HG03135 (cell line): ENCODE measurements around the gene NELFA.

ENCODE experiments used
- ATAC-seq: cut with Tn5 transposase; IDR thresholded peaks from one replicate; pipeline ENCODE4 v1.9.1; 2021; ENCODE audit warnings: mild to moderate bottlenecking, moderate library complexity; ENCODE audit not compliant: unreplicated experiment

NELFA gene

DNA sequence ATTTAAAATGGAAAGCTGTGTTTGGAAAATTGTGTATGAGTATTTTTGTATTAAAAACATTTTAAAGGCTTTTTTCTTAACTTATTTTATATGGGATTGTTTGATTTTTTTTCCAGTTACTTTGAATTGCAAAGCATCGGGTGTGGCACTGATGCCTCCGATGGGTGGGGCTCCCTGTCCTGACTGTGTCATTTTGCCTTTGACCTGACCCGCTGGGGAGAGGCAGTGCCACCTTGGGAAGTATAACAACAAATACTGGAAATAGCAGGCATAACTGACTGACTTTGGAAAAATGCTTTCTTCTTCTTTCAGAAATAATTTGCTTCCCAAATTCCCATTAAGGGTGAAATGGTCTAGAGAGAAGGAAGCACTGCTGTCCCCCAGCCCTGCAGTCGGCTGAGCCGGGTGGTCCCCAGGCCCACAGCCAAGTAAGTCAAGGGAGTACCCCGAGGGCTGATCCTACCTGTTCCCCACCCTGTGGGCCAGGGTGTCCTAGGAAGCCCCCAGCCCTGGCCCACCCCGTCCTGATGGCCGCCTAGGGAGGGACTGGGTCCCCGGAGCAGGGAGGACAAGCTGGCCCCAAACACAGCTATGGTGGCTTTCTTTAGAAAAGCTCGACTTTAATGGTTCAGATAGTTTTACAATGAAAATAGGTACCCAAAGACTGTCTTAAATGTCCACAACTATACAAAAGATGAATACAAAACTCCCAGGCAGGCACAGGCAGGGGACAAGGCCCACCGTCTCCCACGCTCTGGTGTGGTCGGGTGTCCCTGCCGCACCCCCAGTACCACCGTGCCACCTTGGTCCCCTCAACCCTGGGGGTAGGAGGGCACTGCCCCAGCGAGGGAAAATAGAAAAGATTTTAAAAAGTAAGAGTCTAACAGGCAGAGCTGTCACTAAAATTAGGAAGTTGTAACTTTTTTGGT, 26.4 kb downstream of the NELFA start:
- ATAC-seq: no peak

DNA sequence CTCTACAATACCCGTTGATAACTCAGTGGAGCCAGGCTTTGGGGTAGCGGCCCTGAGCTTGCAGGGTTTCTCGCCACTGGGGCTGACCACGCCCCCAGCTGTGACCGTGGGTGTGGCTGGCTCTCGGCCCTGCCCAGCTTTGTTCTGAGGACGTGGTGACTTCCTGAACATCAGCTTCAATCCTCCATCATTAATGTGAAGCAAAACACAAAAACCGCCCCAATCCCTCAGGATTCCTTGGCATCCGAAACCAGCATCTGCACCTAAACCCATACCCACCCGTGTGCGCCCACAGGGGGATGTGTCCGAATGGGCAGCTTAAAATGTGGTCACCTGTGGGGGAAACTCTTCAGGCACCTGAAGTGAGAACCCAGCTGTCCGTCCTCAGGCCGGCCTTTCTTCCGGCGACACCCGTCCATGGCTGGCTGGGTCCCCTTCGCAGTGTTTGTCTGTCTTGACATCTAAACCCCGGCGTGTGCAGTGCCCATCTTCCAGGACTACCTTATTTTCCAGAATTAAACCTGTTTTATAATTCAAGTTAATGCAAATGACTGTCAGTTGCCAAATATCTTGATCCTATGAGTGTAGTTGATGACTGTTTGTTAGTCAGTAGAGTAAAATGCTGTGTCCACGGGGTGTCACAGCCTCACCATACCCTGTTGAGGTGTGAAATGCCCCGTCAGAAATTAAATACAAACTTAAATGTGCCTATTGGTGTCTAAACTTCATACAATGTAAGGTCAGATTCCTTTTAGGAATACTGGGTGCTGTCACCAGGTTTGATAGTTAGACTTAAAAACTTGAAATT, 27.3 kb downstream of the NELFA start:
- ATAC-seq: no peak

DNA sequence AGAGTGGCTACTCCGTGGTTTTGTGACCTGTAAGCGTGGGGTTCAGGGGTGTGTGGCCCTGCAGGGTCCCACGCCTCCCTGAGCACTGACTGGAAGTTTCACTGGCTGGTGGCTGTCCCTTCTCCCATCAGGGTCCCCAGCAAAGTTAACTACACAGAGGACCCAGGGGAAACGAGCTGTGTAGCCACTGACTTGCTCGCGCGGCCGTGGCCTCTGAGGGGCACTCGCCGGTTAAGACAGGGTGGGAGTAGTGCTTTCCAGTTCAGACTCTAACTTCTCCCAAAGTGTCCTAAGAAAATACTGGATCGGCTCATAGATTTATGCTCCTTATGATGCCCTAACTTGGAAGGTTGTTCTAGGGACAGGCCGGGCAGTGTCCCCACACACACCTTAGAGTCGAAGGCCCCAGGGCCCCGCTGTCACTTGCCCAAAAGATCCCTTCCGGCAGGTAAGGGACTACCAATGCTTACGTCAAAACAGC, 28.2 kb downstream of the NELFA start:
- ATAC-seq: no peak

DNA sequence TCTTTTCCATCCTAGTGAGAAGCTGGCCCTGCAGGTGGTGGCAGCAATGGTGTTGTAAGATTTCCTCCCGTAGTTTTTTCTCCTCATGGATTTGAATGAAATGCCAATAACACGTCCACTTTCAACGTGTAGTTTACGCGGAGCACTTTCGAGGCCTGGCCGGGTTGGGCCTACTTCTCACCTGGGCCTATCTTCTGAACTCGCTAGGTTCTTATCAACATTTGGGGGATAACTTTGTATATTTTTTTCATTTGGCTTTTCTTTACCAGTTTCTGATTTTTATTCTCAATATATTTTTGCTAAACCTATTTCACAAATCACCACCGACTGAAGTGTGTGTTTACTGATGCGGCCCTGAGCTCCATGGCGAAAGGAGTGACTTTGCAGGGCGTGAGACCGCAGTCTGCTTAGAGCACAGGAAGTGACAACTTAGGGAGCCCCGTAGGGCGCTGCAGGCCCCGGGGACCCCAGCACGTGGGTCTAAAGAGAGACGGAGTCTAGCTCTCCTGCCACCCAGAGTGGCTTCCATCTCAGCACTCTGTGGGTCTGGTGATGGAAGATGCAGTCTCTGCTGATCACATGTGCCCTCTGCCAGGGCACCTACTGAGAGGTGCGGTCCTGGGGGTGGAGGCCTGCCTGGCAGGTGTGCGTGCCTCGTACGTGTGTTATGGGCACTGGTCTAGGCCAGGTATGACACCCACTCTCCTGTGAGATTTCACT, 29.1 kb downstream of the NELFA start:
- ATAC-seq: no peak

DNA sequence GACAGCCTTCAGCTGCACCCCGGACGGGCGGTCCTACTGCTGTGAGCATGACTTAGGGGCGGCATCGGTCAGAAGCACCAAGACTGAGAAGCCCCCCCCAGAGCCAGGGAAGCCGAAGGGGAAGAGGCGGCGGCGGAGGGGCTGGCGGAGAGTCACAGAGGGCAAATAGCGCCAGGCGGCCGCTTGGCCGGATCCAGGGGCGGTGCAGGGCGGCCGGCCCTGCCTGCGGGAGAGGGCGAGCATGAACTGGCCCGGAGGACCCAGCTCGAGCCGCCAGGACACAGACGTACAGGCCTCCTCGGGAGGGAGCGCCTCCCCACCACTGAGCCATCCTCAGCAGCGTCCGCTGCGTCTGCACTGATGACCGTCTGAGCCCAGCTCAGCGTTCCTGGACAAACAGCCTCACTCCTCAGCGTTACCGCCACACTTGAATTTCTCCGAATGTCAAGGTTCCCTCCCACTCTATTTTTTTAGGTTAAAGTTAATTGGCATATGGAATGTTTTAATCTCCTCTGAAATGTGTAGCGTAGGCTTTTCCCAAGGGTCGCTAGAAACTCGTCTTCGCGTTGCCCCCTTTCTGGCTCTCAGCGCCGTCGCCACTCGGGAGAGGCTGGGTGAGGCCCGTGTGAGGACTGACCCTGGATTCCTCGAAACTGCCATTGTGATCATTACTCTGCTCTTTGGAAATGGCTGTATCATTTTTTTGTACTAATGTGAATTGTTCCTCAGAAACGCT, 29.9 kb downstream of the NELFA start:
- no peak for ATAC-seq

DNA sequence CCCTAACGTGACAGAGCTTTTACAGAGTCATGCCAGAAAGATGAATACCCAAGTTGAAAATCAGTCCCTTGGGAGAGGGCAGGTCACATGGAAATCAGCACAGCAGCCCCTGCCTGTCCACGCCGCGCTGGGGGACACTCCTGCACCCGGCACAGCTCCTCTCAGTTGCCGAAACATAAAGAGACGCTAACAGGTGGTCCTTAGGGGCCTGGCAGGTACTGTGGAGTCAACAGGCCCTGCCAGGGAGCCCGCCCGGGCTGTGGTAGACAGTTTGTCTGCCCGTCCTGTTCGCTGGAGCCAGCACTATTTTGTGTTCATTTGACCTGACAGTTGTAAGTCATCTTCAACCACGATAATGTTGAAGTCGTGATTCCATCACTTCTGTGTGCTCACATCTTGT, 30.5 kb downstream of the NELFA start:
- no peak for ATAC-seq

DNA sequence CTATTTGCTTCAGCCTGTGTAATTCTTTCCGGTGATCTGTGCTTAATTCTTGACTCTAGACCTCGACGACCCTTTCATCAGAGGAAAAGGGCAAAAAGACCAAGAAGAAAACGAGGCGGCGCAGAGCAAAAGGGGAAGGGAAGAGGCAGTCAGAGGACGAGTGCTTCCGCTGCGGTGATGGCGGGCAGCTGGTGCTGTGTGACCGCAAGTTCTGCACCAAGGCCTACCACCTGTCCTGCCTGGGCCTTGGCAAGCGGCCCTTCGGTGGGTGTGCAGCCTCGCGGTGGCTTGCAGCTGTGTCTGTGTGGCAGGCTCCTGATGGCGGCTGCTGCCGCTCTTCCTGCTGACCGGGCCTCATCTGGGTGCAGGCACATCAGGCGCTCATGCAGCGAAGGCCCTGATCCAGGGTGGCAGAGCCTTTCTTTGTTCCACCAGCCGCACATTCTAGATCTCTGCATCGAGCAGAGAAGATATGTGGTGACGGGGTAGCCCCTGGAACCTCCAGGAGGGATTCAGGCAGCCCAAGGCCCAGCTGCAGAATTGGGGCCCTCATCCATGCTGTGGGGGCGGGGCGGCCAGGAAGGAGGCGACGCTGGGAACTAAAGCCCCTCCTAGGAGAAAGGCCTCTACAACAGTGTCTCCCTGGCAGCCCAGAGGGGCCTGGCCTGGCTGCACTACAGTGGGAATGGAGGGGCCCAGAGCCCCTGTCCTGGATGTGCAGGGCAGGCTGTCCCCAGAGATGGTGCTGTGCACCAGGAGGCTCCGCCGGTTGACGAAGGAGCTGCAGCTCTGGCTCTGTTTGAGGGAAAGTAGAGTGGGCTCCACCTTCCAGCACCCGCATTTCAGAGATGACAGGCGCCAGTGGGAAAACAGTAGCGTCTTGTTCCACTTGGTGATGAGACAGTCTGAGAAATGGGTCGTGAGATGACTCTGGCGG, 32.1 kb downstream of the NELFA start:
- no peak for ATAC-seq

DNA sequence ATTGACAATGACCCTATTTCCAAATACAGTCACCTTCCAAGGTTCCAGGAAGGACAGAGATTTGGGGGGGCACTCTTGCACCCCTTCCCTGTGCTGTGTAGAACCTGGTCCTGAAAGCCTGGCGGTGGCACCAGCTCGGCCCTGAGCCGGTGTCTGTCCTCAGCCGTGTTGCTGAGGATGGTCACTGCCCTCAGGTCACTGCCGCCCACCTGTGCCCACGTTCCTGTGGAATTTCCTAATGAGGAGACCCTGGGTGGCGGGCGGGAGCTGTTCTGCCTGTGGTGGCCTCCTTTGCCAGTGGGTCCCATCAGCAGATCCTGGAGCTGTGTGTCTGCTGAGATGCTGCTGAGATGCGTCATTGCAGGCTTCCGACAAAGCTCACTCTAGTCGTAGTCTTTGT, 32.9 kb downstream of the NELFA start:
- ATAC-seq: no peak

DNA sequence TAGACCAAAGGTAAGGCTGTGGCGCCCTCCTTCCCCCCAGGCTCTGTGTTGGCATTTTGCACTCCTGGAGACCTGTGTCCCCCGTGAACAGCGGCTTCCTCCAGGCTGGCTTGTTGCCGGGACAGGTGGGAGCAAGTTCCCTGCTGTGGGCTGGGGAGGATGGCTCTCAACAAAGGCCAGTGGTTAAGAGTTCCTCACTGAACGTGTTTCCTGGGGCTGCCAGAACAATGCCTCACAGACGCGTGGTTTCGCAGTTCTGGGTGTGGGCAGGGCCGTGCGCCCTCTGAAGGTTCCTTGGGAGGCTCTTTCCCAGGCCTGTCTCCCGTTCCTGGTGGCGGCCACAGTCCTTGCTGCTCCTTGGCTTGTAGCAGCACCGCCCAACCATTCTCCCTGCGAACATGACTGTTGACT, 33.4 kb downstream of the NELFA start:
- no peak for ATAC-seq

DNA sequence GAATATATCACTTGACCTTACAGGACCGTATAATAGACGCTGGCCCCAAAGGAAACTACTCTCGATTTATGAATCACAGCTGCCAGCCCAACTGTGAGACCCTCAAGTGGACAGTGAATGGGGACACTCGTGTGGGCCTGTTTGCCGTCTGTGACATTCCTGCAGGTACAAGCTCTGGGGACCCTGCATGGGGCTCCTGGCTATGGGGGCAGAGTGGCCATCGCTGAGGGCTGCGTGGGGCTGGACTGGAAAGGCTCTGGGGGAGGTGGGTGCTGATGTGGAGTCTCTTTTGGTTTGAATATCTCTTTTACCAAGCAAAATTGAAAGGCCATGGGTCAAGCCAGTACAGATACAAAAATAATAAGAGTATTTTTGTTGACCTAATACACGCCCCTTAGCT, 33.9 kb downstream of the NELFA start:
- ATAC-seq: no peak

DNA sequence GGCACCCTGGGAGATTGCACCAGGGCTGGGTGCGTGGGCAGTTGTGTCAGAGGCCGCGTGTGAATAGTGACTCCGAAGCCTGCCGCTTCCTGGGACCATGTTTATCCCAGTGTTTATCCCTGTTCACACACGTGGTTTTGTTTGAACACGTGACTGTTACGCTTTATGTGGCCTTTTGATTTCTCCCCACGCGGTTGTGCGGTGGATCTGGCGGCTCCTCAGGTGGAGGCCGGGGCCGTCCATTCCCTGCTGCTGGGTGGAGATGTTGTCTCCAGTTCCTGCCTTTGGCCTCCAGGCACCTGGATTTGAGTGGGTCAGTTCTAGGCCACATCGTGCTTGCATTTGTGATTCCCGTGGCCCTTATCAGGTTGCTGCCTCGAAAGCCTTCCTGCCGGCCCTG, 35.1 kb downstream of the NELFA start:
- no peak for ATAC-seq

DNA sequence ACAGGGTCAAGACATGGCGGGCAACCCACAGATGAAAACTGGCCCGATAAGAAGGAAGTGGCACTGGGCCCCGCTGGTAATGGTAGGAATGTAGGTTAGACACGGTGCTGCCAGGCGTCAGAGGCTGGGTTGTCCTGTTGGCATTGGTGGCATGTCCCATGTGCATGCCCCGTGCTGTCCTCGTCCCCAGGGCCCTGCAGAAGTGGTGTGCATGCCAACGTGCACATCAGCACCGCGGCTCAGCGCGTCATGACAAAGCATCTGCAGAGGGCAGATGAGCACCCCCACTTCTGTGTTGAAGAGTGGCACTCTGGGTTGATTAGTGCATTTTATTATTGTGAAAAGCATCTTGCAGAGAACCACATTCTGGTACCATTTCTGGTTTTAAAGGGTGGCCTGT, 35.6 kb downstream of the NELFA start:
- ATAC-seq: no peak

DNA sequence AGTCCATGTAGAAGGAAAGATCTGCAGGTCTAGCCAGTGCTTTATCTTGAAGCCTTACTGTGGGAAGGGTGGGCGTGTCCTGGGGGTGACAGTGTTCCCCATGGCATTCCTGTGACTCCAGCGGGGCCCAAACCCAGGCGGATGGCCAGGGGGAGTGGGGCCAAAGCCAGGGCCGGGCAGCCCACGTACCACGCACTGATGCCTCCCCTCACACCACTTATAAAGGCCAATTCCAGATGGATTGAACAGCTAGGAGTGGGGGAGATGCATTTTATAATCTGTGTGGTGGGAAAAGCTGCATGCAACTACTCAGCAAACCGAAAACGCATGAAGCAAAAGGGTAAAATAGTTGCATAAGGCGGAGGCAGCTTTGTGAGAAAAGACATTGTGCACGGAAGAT, 36.4 kb downstream of the NELFA start:
- no peak for ATAC-seq

DNA sequence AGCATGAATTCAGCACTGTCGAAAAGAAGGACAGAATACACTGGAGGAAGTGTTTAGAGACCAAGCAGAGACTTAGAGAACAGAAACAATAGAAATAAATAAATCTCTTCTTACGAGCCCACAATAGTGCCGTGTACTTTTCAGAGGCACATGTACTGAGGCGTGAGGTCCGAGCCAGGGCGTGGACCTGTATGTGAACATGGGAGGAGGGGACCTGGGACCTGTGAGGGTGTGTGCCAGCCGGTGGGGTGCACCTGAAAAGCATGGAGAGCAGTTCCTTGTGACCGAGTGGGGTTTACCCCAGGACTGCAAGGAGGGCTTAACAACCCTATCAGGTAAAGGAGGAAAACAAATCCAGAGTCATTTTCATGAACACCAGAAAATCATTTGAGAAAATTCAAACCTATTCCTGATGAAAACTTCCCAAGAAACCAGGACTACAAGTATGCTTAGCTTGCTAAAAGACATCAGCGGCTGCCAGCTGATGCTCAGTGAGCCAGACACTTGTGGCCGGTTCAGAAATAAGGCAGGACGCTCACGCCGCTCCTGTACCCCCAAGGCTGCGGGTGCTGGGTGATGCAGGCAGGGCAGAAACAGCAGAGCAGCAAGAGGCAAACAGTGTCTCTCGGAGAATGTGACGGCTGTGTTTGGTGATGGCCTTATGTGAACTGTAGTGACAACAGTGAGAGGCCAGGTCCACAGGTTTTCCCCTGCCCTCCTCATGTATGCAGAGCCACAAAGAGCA, 37.1 kb downstream of the NELFA start:
- ATAC-seq: no peak

DNA sequence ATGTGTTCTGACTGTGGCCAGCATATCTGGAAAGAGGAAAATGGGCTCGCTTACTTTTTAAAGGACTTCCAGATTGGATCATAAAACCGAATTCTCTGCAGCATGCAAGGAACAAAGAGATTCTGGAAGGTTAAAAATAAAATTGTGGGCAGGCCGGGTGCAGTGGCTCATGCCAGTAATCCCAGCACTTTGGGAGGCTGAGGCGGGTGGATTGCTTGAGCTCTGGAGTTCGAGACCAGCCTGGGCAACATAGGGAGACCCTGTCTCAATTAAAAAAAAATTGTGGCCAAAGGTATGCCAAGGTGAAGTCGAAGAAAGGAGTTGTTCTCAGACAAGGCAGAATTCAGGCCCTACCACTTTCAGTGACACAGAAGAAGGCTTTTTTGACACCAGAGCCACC, 37.8 kb downstream of the NELFA start:
- no peak for ATAC-seq

DNA sequence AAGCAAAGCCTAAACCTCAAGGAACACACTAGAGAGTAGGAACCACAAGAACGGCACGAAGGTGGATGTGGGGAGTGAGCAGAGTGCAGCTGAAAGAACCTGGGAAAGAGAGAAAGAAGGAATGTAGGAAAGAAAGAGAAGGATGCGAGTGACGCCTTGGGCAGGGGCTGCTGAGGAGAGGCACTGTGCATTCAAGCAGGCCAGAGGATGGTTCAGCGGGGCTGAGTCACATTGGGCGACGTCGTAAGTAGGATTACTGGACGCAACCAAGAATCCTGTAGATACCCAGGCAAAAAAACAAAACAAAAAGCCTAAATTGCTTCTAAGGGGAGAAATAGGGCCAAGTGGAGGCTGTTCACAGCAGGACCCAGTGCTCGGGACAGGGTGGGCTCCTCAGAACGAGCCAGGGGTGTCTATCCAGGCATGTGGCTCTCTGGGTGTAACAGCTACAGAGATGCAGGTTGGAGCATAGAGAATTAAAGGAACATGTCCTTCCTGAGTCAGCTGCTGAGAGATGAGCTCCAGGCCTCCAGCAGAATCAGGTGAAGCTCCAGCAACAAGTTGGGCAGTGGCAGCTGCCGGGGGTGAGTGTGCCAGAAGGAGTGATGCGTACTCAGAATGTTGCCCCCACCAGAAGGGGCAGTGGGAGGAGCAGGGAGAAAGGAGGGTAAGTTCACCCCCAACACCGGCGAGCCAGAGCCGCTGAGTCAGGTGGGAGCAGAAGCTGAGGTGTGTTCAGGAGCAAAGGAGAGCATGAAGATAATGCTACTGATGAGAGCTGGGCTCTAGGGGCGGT, 38.6 kb downstream of the NELFA start:
- no peak for ATAC-seq

DNA sequence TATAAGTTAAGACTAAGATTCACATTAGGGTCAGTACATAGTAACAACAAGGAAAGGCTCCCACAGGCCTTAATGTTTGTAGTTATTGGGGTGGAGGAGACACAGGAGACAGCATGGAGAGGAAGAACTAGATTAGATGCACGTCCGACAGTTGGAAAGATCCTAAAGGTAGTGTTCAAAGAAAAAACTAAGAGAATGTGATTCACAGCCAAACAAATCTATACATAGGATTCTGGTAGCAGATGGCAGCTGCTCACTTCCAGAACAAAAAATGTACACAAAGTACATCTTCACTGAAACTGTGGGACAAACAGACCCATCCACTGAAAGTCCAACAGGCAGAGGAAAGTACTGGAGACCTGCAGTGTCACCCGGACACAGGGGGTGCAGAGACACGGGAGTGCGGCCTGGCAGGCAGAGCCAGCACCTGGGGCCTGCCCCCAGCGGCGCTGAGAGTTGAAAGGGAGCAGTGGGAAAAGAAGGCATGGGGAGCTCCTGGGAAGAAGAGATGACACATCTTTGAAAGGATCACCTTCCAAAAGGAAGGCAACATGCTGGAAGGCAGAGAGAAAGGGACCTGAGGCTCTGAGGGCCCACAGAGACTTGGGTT, 40.0 kb downstream of the NELFA start:
- no peak for ATAC-seq
